HPDE6-E6E7 (cell line): ENCODE data around the gene KANTR.
"Not testable (repeated sequence)": the region's sequence is repeated elsewhere in the genome, so short reads cannot be mapped to it uniquely, and the experiment has no call there.

ENCODE experiments used
- DNase-seq: peaks from one replicate; pipeline ENCODE4 v3.0.0; 2011; ENCODE audit warnings: missing footprints; ENCODE audit errors: extremely low spot score

Gene KANTR

DNA sequence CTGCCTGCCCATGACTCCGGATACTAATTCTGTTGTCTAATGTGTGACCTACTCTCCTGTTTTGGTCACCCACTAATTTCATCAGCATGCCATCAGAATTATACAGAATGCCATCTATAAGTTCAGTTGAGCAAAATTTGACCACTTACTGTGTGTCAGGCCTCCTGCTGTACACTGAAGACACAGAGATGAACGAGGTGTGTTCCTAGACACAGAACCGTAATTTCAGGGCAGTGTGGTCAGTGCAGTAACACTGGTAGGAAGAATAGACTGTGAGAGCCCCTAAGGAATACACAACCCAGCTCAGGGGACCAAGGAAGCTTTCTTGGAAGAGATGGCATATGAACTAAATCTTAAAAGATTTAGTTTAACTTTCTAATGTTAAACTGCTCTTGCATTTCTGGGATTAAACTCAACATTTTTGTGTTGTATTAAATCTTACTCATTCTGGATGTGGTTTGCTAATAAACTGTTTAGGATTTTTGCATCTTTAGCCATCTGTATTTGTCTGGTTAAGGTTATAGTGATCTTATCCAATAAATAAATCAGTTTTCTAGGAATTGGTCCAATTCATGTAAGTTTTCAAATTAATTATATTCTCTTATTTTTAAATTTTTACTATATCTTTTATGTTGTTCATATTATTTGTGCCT lies 34.3 kb downstream of the KANTR start:
- DNase-seq, result no peak

DNA sequence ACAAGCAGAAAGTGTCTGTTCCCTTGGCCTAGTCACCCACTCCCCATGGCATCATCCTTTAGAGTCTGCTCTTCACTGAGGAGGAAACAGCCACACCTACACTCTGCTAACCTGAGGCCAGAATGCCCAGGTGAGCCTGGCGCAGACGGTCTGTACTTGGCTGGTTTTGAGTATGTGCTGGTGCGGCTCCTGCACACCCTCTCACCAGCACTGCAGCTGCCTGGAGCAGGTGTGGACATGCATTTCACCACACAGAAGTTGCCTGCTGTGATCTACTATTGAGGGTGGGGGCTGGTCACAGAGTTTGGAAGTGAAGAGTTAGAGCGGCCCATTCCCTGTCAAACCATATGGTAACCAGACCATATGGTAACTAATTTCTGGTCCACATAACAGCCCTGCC lies 39.5 kb downstream of the KANTR start:
- DNase-seq, result peak; percentile 31

DNA sequence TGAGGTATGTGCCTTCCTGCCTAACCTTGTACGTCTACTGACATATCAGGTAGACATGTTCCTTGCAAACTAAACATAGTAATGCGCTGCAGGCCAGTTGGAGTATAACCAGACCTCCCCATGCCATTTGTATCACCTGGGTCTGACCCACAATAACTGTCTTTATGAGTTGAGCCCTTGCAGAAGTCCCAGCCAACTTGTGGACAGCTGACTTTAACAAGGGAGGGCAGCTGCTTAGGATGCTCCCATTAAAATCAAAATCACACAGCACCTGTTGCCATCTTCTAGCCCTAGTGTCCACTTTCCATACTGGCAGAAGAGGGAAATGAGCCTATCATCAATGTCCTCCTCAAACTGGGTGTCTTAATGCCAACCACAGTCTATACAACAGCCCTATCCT lies 41.6 kb downstream of the KANTR start:
- DNase-seq, result no peak

DNA sequence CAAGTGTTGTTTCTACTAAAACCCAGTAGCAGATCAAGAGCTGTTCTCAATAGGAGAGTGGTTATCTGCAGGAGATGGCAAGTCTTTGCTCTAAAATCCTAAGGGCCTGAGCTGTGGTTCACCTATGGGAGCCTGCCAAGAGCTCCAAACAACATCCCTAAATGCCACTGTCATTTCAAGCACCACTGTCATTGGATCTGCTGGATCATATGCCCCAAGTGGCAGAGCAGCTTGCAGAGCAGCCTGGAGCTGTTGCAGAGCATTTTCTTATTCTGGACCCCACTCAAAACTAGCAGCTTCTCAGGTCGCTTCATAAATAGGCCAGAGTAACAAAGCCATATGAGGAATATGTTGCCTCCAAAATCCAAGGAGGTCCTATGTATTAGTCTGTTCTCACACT lies 59.6 kb downstream of the KANTR start:
- DNase-seq, result no peak

DNA sequence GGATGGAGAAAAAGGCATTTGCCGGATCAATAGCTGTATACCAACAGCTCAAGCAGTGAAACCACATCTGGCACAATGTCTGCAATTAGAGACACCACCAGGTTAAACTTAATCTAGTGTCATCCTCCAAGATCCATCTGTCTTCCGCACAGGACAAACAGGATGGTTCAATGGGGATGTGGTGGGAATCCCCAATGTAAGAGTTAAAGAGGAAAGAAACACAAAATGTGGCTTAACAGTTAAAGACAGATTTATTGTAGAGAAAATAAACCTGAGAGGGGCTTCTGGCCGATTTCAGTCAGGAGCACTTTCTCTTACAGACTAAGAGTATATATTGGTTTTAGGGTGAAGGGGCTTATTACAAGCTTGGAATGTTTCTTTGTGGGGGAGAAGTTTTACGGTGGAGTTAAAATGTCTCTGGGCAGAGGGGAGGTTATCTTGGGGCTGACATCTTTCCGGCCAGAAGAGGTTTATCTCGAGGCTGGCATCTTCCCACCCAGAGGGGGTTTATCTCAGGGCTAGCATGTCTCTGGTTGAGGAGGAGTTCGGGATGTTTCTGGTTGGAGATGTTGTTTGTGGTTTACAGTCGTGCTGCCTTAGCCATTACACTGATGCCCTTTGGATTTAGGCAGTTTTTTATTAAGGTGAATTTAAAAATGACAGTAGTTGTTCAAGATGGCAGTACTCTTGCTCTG lies 61.7 kb downstream of the KANTR start:
- no peak for DNase-seq

DNA sequence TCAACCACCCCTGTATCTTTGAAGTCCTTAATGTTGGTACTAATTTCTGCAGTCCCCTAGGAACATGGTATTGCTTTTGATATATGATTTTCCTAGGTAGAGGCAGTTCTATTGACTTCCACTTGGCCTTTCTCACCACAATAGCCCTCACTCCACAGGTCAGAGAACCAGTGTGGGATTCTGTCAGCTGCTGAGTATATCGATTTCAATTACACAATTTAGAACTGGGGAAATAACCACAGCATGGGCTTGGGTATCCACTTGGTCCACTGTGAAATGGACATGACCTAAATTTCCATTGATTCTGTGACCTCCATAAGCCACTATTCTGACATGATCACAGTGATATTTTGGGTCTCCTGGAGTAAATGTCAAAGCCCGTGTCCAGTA lies 62.3 kb downstream of the KANTR start:
- no peak for DNase-seq

DNA sequence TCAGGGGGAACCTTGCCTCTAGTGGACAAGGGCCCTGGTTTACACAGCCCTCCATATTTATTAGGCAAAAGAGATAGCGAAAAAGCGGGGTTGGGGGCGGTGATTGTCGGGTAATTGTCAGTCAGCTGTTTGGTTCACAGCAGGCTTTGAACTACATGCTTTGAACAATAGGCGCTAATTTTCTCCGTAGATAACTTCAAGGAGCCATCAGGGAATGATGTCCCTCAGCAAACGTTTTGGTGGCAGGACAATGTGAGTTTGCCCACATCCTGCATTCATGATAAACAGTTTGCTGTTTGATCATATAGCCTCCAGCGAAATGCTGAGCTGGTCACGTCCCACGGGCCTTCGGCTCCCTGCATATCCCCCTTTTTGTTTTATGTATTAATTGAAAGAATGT lies 65.2 kb downstream of the KANTR start:
- DNase-seq, result no peak

DNA sequence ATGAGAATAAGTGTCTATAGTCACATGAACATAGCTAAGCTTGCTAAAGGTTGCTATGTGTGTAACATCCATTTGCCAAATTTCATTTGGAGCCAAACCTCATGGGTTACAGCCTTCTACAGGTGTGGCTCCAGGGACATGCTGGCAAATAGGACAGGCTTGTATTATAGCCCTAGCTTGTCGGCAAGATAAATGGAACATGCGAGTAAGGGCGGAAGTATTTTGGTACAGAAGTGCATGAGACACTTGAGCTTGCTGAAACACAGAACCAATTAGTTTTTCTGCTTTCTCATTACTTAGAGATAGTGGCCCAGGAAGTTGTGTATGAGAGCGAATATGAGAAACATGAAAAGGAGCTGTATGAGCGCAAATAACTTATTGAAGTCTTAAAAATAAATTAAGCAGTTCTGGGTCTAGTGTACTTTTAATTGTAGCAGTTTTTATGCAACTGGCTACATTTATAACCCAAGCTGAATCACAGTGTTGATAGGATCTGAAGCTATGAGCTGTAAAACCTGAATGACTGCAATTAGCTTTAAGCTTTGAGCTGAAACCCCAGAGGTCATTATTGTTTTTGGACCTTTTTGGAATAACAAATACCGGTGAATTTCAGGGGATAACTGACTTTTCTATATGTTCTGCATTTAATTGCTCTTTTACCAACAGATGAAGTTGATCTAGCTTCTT lies 66.5 kb downstream of the KANTR start:
- no peak for DNase-seq

DNA sequence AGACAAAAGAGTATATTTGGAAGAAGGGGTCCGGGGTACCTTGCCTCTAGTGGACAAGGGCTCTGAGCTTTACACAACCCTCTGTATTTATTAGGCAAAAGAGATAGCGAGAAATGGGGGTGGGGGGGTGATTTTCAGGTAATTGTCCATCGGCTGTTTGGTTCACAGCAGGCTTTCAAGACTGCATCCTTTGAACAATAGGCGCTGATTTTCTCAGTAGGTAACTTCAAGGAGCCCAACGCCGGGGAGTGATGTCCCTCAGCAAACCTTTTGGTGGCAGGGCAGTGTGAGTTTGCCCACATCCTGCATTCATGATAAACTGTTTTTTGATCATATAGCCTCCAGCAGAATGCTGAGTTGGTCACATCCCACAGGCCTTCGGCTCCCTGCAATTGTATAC lies 69.5 kb downstream of the KANTR start:
- no peak for DNase-seq

DNA sequence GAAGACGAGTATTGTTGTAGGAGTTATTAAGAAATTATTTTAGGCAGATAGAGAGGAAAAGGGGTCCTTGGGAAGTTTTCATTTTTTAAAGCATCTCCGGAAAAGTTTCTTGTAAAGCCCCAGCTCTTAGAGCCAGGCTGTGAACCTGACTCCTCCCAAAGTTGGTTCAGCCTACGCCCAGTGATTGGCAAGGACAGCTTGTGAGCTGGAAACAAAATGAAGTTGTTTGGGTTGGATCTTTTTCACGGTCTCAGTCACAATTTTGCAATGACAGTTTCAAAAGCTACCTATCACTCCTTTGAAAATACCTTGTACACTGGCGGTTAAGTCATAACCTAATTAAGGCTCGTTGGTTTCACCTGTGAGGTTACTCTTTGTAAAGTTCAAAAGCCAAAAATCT lies 70.6 kb downstream of the KANTR start:
- DNase-seq, result not testable (repeated sequence)

DNA sequence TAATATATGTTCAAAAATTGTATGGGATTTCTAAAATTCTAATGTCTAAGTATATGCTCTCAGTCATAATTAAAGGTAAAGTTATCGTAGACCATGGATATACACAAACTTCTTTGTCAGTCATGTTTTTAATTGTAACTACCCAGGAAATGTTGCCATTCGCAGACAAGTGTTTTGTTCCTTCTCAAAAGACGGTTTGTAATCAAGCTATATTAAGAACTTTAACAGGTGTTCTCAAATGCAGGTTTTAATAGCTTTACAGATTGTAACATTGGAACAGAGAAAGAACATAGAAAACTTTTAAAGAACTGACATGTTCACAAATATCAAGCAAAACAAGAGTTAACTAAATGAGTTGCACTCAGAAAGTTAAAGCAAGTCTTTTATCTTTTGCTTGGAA lies 72.2 kb downstream of the KANTR start:
- no peak for DNase-seq

DNA sequence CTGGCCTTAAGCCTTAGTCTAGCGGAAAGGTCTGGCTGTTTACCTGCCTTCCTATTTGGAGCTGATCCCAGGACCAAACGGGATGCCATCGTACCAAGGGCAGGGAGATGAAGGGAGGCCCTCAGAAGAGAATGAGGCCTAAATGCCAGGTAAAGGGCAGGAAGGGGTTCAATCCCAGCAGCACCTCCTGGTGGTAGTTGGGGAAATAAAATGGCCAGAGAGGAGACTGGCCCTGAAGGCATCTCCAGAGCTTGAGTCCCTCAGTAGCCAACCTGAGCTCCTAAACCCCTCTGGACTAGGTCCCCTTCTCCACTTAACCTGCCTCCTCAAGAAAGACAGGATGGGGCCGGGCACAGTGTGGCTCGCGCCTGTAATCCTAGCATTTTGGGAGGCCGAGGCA lies 77.4 kb downstream of the KANTR start:
- DNase-seq, result no peak
